HG02763 (cell line): Measurements from ENCODE around the gene BCL11B.

ENCODE experiments used
- ATAC-seq: cut with Tn5 transposase; IDR thresholded peaks from one replicate; pipeline ENCODE4 v1.9.1; 2021; ENCODE audit warnings: mild to moderate bottlenecking, moderate library complexity; ENCODE audit not compliant: unreplicated experiment

Gene BCL11B

GRCh38 chr14:99287269-99287942, 15.4 kb upstream of the BCL11B start:
- peak; percentile 52 for ATAC-seq

- no peak for ATAC-seq
Measured at GRCh38 chr14:99286761-99287160, 14.8 kb upstream of the BCL11B start.

GRCh38 chr14:99284254-99285004, 12.4 kb upstream of the BCL11B start:
- ATAC-seq: no peak

GRCh38 chr14:99282261-99283050, 10.5 kb upstream of the BCL11B start:
- ATAC-seq: no peak

- no peak for ATAC-seq
Measured at GRCh38 chr14:99281396-99281795, 9.4 kb upstream of the BCL11B start.

GRCh38 chr14:99280852-99281251, 8.9 kb upstream of the BCL11B start:
- ATAC-seq: no peak

GRCh38 chr14:99280066-99280731, 8.2 kb upstream of the BCL11B start:
- no peak for ATAC-seq

- no peak for ATAC-seq
Measured at GRCh38 chr14:99278836-99279235, 6.8 kb upstream of the BCL11B start.

GRCh38 chr14:99277530-99277929, 5.5 kb upstream of the BCL11B start:
- ATAC-seq: no peak

- ATAC-seq: no peak
Measured at GRCh38 chr14:99276482-99276881, 4.5 kb upstream of the BCL11B start.

GRCh38 chr14:99275222-99275584, 3.2 kb upstream of the BCL11B start:
- ATAC-seq: no peak

- no peak for ATAC-seq
Measured at GRCh38 chr14:99274346-99275221, 2.6 kb upstream of the BCL11B start.

GRCh38 chr14:99273766-99274345, 1.9 kb upstream of the BCL11B start:
- ATAC-seq: no peak

GRCh38 chr14:99272899-99273765, 1.1 kb upstream of the BCL11B start:
- ATAC-seq: no peak

- no peak for ATAC-seq
Measured at GRCh38 chr14:99272632-99272898, 568 bp upstream of the BCL11B start.

- ATAC-seq: no peak
Measured at GRCh38 chr14:99271221-99271941, 616 bp downstream of the BCL11B start.

- no peak for ATAC-seq
Measured at GRCh38 chr14:99270458-99271220, 1.4 kb downstream of the BCL11B start.
